CD4-positive, alpha-beta T cell treated with Interleukin-6 at 100 ng/mL for 8 hours (primary cell): ENCODE results near the gene ALG9.

Source experiments
- DNase-seq: peaks from one replicate; pipeline ENCODE4 v3.0.0-alpha.2; 2020; ENCODE audit warnings: mixed read lengths, low spot score

ALG9 gene

GRCh38 chr11:111835665-111836064 lies 35.7 kb downstream of the ALG9 start:
- DNase-seq, result no peak

DNA sequence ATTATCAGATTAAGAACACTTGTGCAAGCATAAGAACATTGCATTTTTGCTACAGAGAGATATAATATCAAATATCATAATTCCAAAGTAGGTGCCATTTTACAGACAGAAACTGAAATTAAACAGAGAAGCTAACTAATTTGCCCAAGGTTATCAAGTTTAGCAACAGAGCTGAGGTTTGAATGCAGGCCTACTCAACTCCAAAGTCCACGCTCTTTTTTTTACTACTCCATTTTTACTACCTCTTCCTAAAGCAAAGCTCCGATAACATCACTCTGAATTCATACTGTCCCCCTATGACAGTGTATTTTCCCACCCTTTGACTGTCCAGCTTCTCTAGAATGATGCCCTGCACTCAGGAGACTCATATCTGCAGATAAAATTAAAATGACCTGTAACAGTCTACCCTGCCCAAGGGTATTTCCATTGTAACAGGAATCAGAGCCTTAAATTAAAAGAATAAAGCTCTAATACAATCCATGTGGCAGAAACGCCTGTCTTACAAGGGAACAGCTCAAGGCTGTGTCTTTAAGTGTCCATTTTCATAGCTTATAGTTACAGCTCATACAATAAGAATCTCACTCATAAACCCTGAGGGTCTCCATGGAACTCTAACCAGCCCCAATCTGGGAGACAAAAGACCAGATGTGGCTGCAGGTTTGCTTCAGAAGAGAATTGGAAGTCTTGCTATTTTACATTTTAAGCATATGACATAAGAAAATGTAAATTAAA lies 36.8 kb downstream of the ALG9 start:
- DNase-seq, result no peak

DNA sequence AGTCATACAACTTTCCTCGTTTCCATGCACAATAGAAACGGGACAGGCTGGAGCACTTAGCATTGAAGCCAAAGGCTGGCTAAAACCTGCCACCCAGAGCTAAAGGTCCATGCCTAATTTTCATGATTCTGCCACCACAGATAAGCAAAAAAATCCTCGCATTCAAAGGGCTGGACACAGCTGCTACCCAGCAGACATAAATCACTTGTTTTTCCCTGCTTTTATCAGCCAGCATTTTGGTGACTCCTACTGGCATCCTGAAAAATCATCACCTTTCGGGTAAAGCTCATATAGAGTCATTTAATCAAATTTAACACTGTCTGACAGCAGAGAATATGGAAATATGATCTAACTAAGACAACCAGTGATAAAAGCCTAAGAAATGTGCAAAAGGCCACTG lies 37.9 kb downstream of the ALG9 start:
- no peak for DNase-seq

DNA sequence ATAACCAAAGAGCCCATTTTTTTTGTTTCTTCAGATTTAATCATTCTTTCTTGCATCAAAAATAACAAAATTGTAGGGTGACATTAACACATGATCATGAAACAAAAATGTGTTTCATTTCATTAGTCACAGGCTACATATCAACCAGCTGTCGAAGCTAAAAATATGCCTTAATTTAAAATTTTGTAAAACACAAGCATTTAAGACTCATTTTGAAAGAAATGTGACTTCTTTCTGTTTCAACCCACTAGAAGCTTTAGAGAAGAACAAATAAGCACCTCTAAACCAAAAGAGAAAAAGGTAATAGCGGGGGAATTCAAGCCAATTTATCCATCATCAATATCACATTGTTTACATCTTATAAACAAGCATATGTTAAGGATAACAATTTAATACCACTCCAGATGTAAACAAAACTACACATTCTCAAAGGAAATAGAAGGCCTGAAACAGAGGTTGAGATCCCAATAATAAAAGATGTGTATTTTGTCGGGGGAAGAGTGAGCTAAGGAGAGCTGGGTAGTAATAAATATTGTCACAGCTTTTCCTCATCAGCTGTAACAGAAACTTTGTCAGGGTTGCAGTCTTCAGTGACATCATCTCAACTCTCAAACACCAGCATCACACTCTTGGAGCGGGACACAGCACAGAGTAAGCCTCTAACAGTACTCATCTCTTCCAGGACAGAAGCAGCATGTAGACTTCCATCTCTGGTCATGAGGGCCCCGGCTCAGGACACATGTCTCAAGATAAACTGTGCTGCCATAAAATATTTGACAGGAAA lies 42.0 kb downstream of the ALG9 start:
- no peak for DNase-seq

DNA sequence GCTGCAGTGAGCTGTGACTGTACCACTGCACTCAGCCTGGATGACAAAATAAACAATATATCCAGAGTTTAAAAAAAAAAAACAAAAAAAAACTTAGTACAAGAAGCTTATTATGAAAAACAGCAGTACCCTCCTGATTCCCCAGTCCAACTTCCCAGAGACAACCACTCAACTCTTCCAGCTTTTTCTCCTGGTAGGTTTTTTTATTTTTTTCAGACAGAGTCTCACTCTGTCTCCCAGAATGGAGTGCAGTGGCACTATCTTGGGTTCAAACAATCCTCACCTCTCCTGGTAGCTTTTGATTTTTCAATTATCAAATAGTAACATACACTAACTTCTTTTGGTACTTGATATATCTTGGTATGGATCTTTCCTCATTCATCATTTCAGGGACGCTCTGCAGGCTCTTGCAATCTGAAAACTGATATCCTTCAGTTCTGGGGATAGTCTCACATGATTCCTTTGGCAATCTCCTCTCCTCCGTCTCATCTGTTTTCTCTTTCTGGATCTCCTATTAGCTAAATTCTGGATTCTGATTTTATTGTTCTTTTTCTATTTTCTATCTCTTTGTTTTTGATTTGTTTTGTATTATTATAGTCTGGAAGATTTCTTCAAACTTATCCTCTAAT lies 44.9 kb downstream of the ALG9 start:
- DNase-seq, result no peak

GRCh38 chr11:111823629-111824028 lies 47.8 kb downstream of the ALG9 start:
- DNase-seq, result no peak

DNA sequence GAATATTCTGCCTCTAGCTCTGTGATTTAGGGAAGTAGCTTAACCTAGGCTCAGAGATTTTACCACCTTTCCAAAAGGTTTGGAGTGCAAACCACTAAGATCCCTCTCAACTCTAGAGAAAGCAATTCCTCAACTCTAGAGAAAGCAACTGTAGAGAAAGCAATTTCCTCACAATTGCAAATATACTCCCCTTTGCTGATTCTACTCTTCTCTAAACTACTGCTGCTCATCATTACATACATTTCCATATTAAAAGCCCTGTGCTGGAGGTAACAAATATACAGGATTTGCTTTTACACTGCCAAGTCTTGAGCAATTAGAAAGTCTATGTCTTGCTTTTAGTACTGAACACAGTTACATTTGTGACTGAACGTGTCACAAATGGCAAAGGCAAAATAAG lies 48.2 kb downstream of the ALG9 start:
- no peak for DNase-seq

DNA sequence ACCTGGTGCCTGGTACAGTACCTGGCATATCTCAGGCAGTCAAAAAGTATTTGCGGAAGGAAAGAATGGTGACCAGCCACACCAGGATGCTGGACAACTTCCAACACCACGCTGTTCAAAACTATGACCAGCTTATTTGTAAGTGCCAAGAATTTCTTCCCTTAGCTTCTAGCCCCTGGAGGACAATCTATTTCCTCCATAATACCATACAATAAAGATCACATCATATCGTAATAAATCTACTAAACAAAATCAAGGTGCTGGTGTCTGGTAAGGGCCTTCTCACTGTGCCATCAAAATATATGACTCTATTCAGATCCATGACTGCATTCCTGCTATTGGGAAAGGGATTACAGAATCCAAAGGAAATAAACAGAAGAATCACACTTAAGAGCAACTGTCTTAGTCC lies 51.5 kb downstream of the ALG9 start:
- no peak for DNase-seq

GRCh38 chr11:111819161-111819828 lies 52.1 kb downstream of the ALG9 start:
- DNase-seq, result no peak

DNA sequence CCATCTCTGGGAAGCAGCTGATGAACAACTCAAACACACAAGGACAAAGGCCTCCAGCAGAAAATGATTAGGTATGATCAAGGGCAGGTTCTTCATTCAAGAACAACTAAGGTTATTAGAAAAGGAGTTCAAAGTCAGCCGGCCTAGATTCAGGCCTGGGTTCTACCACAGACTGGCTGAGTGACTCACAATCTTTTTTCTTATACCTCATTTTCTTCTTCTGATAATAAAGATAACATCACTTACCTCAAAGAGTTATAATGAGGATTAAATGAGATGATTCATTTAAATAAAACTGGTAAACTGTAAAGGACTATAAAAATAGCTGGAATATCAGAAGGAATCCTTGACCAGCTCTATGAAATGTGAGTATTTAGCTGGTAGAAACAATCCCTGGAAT lies 55.9 kb downstream of the ALG9 start:
- no peak for DNase-seq

DNA sequence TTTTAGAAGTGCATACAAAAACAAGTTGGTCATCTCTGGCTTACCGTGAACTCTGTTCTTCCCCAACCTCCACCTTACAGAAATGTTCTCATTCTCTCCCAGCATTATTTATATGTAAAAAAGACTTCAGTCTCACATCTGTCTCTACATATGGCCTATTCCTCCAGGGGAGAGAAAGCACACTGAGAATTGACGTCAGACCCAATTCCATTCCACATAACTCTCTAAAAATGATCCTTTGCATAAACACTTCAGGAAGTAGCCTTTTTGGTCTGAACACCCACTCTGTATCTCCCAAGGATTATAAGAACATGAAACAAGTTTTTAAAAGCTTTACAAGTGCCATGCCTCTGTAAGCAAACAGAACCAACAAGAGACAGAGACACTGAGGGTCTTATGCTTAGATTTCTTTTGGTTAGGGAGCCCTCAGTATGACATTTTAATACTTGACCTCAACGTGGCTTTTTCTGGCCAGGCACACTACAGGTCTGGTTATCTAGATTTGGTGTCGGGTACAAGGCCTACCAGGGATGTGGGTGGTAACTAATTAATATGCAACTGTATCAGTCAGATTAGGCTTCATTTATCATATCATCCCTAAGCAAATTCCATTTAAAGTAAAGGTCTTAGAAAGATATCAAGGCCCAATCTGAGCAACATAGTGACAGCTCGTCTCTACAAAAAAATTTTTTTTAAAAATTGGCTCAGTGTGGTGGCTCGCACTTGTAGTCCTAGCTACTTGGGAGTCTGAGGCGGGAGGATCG lies 56.6 kb downstream of the ALG9 start:
- DNase-seq, result no peak

GRCh38 chr11:111814106-111814505 lies 57.3 kb downstream of the ALG9 start:
- DNase-seq, result no peak

DNA sequence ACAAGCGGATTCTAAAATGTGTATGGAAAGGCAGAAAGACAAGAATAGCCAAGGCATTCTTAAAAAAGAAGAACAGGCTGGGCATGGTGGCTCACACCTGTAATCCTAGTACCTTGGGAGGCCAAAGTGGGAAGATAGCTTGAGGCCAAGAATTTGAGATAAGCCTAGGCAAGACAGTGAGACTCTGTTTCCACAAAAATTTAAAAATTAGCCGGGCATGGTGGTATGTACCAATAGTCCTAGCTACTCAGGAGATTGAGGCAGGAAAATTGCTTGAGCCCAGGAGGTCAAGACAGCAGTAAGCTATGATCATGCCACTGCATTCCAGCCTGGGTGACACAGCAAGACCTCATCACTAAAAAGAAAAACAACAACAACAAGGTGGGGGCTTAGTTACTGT lies 59.2 kb downstream of the ALG9 start:
- DNase-seq, result no peak

- no peak for DNase-seq
Measured at GRCh38 chr11:111811445-111811844, 59.9 kb downstream of the ALG9 start.

DNA sequence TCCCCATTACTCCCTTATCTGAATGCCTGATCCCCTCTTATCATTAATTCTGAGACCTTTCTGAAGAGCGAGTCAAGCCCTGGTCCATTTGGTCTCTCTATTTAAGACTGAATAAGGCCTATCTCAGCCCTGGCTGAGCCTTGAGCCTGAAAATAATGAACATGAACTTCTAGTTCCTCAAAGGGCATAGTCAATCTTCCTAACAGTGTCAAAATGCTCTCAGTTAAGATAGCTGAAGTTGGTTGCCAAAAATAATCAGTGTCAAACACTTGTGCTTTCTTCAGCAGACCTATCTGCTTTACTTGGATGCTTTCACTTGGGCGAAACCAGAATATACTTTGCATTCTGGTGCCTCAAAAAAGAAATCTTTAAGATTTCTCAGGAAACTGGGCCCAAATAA lies 62.5 kb downstream of the ALG9 start:
- DNase-seq, result no peak

- no peak for DNase-seq
Measured at GRCh38 chr11:111808063-111808588, 63.3 kb downstream of the ALG9 start.

DNA sequence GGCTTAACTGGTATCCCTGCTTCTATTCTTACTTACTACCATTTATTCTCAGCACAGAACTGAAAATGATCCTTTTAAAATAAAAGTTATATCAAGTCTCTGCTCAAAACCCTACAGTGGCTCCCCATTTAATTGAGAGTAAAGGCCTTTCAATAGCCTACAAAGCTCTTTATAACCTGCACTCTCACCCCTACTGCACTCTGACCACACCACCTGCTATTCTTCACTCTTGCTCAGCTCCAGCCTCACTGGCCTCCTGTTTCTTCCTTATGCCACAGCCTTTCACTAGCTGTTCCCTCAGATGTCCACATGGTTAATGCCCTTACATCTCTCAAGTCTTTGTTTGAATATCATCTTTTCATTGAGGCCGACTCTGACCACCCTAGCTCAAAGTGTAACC lies 64.3 kb downstream of the ALG9 start:
- DNase-seq, result no peak

DNA sequence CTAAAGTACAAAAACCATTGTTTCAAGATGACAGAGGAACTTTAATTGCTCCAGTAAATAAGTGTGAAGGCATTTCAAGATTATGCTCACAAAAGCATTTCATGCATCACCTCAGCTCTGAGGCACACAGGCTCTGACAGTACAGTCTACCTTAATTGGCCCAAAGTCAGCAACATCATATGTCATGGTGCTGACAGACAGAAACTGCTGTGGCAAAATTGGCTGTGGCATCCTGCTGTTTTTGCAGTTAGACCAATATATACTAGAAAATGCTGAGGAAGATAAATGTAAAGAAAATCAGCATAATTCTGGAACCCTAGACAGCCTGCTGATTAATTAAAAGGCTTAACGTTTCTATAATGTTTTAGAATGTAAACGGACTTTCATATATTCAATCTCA lies 70.2 kb downstream of the ALG9 start:
- DNase-seq, result no peak

GRCh38 chr11:111798279-111798678 lies 73.1 kb downstream of the ALG9 start:
- no peak for DNase-seq

GRCh38 chr11:111797145-111797581 lies 74.2 kb downstream of the ALG9 start:
- DNase-seq, result no peak

GRCh38 chr11:111796696-111797095 lies 74.7 kb downstream of the ALG9 start:
- no peak for DNase-seq
